ENCODE data around the gene GATA3.

The GATA3 gene

GRCh38 chr10:8061274-8062211, 7.1 kb downstream of the GATA3 start:
- peak overlapping the region; percentile 67 for H4K8ac ChIP-seq (ENCODE audit: low read length)
- H3K27me3 ChIP-seq (ENCODE audit: control insufficient read depth in 1 of 2, insufficient read depth in 1 of 2, low read length in 2 of 2) = peaks cover 84 to 96% of the 10 kb centered on the region in 2 experiments
- no peak overlapping the region for H3K9ac ChIP-seq (ENCODE audit: low read length)
- no peak overlapping the region for H3K23ac ChIP-seq (ENCODE audit: low read length in 2 of 2)
- no peak overlapping the region for H3K27ac ChIP-seq (ENCODE audit: low read length, poor library complexity, severe bottlenecking)
- no peak overlapping the region for H3K14ac ChIP-seq (ENCODE audit: low read length in 2 of 2)
- no peak overlapping the region for H2BK5ac ChIP-seq (ENCODE audit: low read depth, low read length, poor library complexity, severe bottlenecking)
- H2BK12ac ChIP-seq (ENCODE audit: low read length in 2 of 2) = peak overlapping the region; percentile 65 to 92
- no peak for DNase-seq
- peak overlapping the region; percentile 87 for H4K91ac ChIP-seq (ENCODE audit: low read length)
- no peaks in the 10 kb centered on the region for H3K79me1 ChIP-seq (replicated peaks; ENCODE audit: low read length, poor library complexity, severe bottlenecking)
- 49% methylated on average over 16 of the region's 17 CpGs for WGBS
- H2BK120ac ChIP-seq (ENCODE audit: low read depth, low read length) = peak overlapping the region; percentile 57
- peaks cover 1% of the 10 kb centered on the region for H3K4me1 ChIP-seq (ENCODE audit: control insufficient read depth, insufficient read depth, low read depth, low read length)
- H3K4me2 ChIP-seq (ENCODE audit: low read length, poor library complexity, severe bottlenecking) = no peak overlapping the region
- no peaks in the 10 kb centered on the region for H3K36me3 ChIP-seq (ENCODE audit: control insufficient read depth in 1 of 2, insufficient read depth in 2 of 2, low read depth in 1 of 2, low read length in 2 of 2)
- no peak overlapping the region for H3K4me3 ChIP-seq (ENCODE audit: insufficient read depth in 1 of 2, low read depth in 1 of 2, low read length in 2 of 2)
- H3K4ac ChIP-seq (ENCODE audit: low read depth in 1 of 2, low read length in 2 of 2) = peak overlapping the region; percentile 78 to 91
- no peak overlapping the region for H2AK5ac ChIP-seq (ENCODE audit: low read length, severe bottlenecking)
- H2BK15ac ChIP-seq (ENCODE audit: low read depth, poor library complexity, severe bottlenecking) = no peak overlapping the region
- H3K18ac ChIP-seq (ENCODE audit: low read depth in 1 of 2, low read length in 2 of 2) = peak overlapping the region; percentile 88 to 93
- H3K9me3 ChIP-seq (ENCODE audit: control insufficient read depth, low read length) = no peaks in the 10 kb centered on the region
- no peak overlapping the region for H2AFZ ChIP-seq (ENCODE audit: low read depth, low read length)

DNA sequence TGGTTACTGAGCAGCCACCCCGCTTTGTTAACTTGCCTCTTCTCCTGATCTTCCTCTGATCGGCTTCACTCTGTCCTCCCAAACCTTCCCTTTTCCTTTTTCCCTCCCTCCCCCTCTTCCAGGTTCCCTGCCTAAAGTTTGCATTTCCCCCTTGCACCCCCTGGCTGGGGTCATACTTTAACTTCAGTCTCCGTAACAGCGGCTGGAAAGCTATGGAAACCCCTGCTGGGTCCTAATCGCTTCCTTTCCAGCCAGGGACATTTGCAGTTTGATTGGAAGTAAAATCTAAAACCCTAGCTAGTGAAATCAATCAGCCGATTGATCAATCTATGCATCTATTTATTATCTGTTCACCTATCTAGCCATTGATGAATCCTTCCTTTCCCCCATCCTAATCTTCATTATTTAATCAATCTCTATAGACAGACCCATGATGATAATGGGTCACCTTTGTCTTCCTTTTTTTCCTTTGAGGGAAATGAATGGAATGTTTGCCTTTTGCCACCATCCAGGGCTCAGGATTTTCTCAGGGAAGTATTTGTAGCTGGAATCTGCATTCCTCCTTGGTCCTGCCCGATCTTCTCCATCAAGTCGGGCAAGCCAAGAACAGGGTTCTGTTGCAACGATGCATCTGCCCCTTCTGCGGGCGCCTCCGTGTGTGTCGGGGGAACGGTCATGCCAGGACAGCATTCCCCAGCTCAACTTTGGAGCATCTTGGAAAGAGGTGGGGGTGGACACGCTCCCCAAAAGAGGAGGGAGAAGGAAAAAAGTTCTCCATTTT, 8.8 kb downstream of the GATA3 start:
- no peak overlapping the region for H4K8ac ChIP-seq (ENCODE audit: low read length)
- H2BK15ac ChIP-seq (ENCODE audit: low read depth, poor library complexity, severe bottlenecking) = no peak overlapping the region
- no peak overlapping the region for H2BK120ac ChIP-seq (ENCODE audit: low read depth, low read length)
- no peaks in the 10 kb centered on the region for H3K9me3 ChIP-seq (ENCODE audit: control insufficient read depth, low read length)
- peaks cover 66 to 87% of the 10 kb centered on the region in 2 experiments for H3K27me3 ChIP-seq (ENCODE audit: control insufficient read depth in 1 of 2, insufficient read depth in 1 of 2, low read length in 2 of 2)
- H3K79me1 ChIP-seq (replicated peaks; ENCODE audit: low read length, poor library complexity, severe bottlenecking) = no peaks in the 10 kb centered on the region
- H3K4me2 ChIP-seq (ENCODE audit: low read length, poor library complexity, severe bottlenecking) = no peak overlapping the region
- no peak overlapping the region for H3K14ac ChIP-seq (ENCODE audit: low read length in 2 of 2)
- no peak overlapping the region for H2AK5ac ChIP-seq (ENCODE audit: low read length, severe bottlenecking)
- H2BK5ac ChIP-seq (ENCODE audit: low read depth, low read length, poor library complexity, severe bottlenecking) = no peak overlapping the region
- no peak for DNase-seq
- H2AFZ ChIP-seq (ENCODE audit: low read depth, low read length) = no peak overlapping the region
- peak overlapping the region in 1 of 2 experiments; percentile 50 for H3K18ac ChIP-seq (ENCODE audit: low read depth in 1 of 2, low read length in 2 of 2)
- no peaks in the 10 kb centered on the region for H3K36me3 ChIP-seq (ENCODE audit: control insufficient read depth in 1 of 2, insufficient read depth in 2 of 2, low read depth in 1 of 2, low read length in 2 of 2)
- no peak overlapping the region for H3K9ac ChIP-seq (ENCODE audit: low read length)
- H4K91ac ChIP-seq (ENCODE audit: low read length) = no peak overlapping the region
- H3K4ac ChIP-seq (ENCODE audit: low read depth in 1 of 2, low read length in 2 of 2) = no peak overlapping the region
- peak overlapping the region; percentile 11 to 12 for H2BK12ac ChIP-seq (ENCODE audit: low read length in 2 of 2)
- no peak overlapping the region for H3K23ac ChIP-seq (ENCODE audit: low read length in 2 of 2)
- H3K4me3 ChIP-seq (ENCODE audit: insufficient read depth in 1 of 2, low read depth in 1 of 2, low read length in 2 of 2) = no peak overlapping the region
- H3K27ac ChIP-seq (ENCODE audit: low read length, poor library complexity, severe bottlenecking) = no peak overlapping the region
- 73% methylated on average over 15 of the region's 15 CpGs for WGBS
- H3K4me1 ChIP-seq (ENCODE audit: control insufficient read depth, insufficient read depth, low read depth, low read length) = peaks cover 1% of the 10 kb centered on the region

DNA sequence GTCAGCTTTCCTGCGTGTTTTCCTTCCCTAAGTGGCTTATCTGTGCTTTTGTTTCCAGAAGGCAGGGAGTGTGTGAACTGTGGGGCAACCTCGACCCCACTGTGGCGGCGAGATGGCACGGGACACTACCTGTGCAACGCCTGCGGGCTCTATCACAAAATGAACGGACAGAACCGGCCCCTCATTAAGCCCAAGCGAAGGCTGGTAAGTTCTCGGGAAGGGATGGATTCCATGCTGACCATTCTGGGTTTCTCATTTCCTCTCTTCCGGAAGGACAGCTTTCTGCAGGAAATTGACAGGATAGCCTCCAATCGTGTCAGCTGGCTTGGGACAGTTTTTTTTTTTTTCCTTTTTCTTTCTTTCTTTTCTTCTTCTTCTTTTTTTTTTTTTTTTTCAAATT, 9.4 kb downstream of the GATA3 start:
- Histone ChIP-seq H3K4ac (ENCODE audit: low read depth in 1 of 2, low read length in 2 of 2) (no peak overlapping the region), H2BK5ac (ENCODE audit: low read depth, low read length, poor library complexity, severe bottlenecking) (no peak overlapping the region), H2BK12ac (ENCODE audit: low read length in 2 of 2) (peak overlapping the region; percentile 11 to 12), H3K9ac (ENCODE audit: low read length) (no peak overlapping the region), H3K27me3 (ENCODE audit: control insufficient read depth in 1 of 2, insufficient read depth in 1 of 2, low read length in 2 of 2) (peaks cover 60 to 82% of the 10 kb centered on the region in 2 experiments), H4K8ac (ENCODE audit: low read length) (peak overlapping the region; percentile 10), H3K18ac (ENCODE audit: low read depth in 1 of 2, low read length in 2 of 2) (peak overlapping the region in 1 of 2 experiments; percentile 50), H2AK5ac (ENCODE audit: low read length, severe bottlenecking) (no peak overlapping the region), H3K14ac (ENCODE audit: low read length in 2 of 2) (no peak overlapping the region), H4K91ac (ENCODE audit: low read length) (no peak overlapping the region), H3K36me3 (ENCODE audit: control insufficient read depth in 1 of 2, insufficient read depth in 2 of 2, low read depth in 1 of 2, low read length in 2 of 2) (no peaks in the 10 kb centered on the region), H2BK120ac (ENCODE audit: low read depth, low read length) (no peak overlapping the region), H2BK15ac (ENCODE audit: low read depth, poor library complexity, severe bottlenecking) (no peak overlapping the region), H3K9me3 (ENCODE audit: control insufficient read depth, low read length) (no peaks in the 10 kb centered on the region), H3K79me1 (replicated peaks; ENCODE audit: low read length, poor library complexity, severe bottlenecking) (no peaks in the 10 kb centered on the region), H2AFZ (ENCODE audit: low read depth, low read length) (no peak overlapping the region), H3K23ac (ENCODE audit: low read length in 2 of 2) (no peak overlapping the region), H3K4me2 (ENCODE audit: low read length, poor library complexity, severe bottlenecking) (no peak overlapping the region), H3K4me3 (ENCODE audit: insufficient read depth in 1 of 2, low read depth in 1 of 2, low read length in 2 of 2) (no peak overlapping the region), H3K27ac (ENCODE audit: low read length, poor library complexity, severe bottlenecking) (no peak overlapping the region), H3K4me1 (ENCODE audit: control insufficient read depth, insufficient read depth, low read depth, low read length) (peaks cover 1% of the 10 kb centered on the region)
- WGBS = 64% methylated on average over 13 of the region's 13 CpGs
- DNase-seq = no peak

DNA sequence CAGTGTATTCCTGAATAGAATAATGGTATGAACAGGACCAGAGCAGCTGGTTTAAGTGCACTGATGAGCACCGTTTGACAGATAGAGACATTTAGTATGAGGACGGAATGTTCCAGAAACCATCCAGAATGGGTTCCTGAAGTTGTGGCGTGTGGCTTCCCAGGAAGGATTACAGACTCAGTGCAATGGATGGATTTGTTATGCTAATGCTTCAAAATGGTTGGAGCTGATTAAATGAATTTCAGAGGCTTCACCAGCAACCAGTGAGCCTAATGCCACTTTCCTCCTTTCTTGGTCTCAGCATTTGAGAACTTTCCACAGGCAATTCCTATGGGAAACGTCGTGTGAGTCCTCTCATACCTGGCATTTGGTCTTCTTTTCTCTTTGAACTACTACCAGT, 9.9 kb downstream of the GATA3 start:
- Histone ChIP-seq H3K14ac (ENCODE audit: low read length in 2 of 2) (no peak overlapping the region), H3K9ac (ENCODE audit: low read length) (no peak overlapping the region), H3K23ac (ENCODE audit: low read length in 2 of 2) (no peak overlapping the region), H3K27ac (ENCODE audit: low read length, poor library complexity, severe bottlenecking) (no peak overlapping the region), H4K8ac (ENCODE audit: low read length) (peak overlapping the region; percentile 56), H3K4me1 (ENCODE audit: control insufficient read depth, insufficient read depth, low read depth, low read length) (peaks cover 1% of the 10 kb centered on the region), H2AFZ (ENCODE audit: low read depth, low read length) (no peak overlapping the region), H2BK120ac (ENCODE audit: low read depth, low read length) (no peak overlapping the region), H3K18ac (ENCODE audit: low read depth in 1 of 2, low read length in 2 of 2) (no peak overlapping the region), H3K36me3 (ENCODE audit: control insufficient read depth in 1 of 2, insufficient read depth in 2 of 2, low read depth in 1 of 2, low read length in 2 of 2) (no peaks in the 10 kb centered on the region), H3K79me1 (replicated peaks; ENCODE audit: low read length, poor library complexity, severe bottlenecking) (no peaks in the 10 kb centered on the region), H2BK12ac (ENCODE audit: low read length in 2 of 2) (no peak overlapping the region), H3K27me3 (ENCODE audit: control insufficient read depth in 1 of 2, insufficient read depth in 1 of 2, low read length in 2 of 2) (peaks cover 55 to 82% of the 10 kb centered on the region in 2 experiments), H3K4me3 (ENCODE audit: insufficient read depth in 1 of 2, low read depth in 1 of 2, low read length in 2 of 2) (no peak overlapping the region), H2AK5ac (ENCODE audit: low read length, severe bottlenecking) (no peak overlapping the region), H3K9me3 (ENCODE audit: control insufficient read depth, low read length) (no peaks in the 10 kb centered on the region), H2BK15ac (ENCODE audit: low read depth, poor library complexity, severe bottlenecking) (no peak overlapping the region), H4K91ac (ENCODE audit: low read length) (no peak overlapping the region), H3K4me2 (ENCODE audit: low read length, poor library complexity, severe bottlenecking) (no peak overlapping the region), H2BK5ac (ENCODE audit: low read depth, low read length, poor library complexity, severe bottlenecking) (no peak overlapping the region), H3K4ac (ENCODE audit: low read depth in 1 of 2, low read length in 2 of 2) (no peak overlapping the region)
- 69% methylated on average over 5 of the region's 5 CpGs for WGBS
- no peak for DNase-seq

Measured in mesenchymal stem cell (in vitro differentiated cells and primary cell).